ENCODE results near the gene LHX4.
A peak's percentile ranks its signal among the peaks of the same experiment; 100 is the strongest.

LHX4 gene

GRCh38 chr1:180247061-180247460 is 17.0 kb downstream of the LHX4 start:
- DNase-seq: no peak

GRCh38 chr1:180247580-180247979 is 17.5 kb downstream of the LHX4 start:
- no peak for DNase-seq

- no peak for DNase-seq
These were observed 18.1 kb downstream of the LHX4 start for GRCh38 chr1:180248176-180248575.

- peak; percentile 11 for DNase-seq
These were observed 18.9 kb downstream of the LHX4 start for GRCh38 chr1:180248731-180249681.

GRCh38 chr1:180249725-180250498 is 19.8 kb downstream of the LHX4 start:
- no peak for DNase-seq

GRCh38 chr1:180250499-180250770 is 20.4 kb downstream of the LHX4 start:
- DNase-seq: no peak

- DNase-seq: no peak
These were observed 20.9 kb downstream of the LHX4 start for GRCh38 chr1:180250883-180251509.

- DNase-seq: no peak
These were observed 21.7 kb downstream of the LHX4 start for GRCh38 chr1:180251526-180252305.

- DNase-seq: no peak
These were observed 22.8 kb downstream of the LHX4 start for GRCh38 chr1:180252638-180253536.

GRCh38 chr1:180253585-180254495 is 23.8 kb downstream of the LHX4 start:
- DNase-seq: no peak

GRCh38 chr1:180254496-180254819 is 24.4 kb downstream of the LHX4 start:
- no peak for DNase-seq

GRCh38 chr1:180254854-180255253 is 24.8 kb downstream of the LHX4 start:
- DNase-seq: no peak

GRCh38 chr1:180255536-180256340 is 25.7 kb downstream of the LHX4 start:
- DNase-seq: no peak

GRCh38 chr1:180256341-180257027 is 26.4 kb downstream of the LHX4 start:
- DNase-seq: no peak

GRCh38 chr1:180257028-180257386 is 26.9 kb downstream of the LHX4 start:
- DNase-seq: no peak

GRCh38 chr1:180257486-180257885 is 27.4 kb downstream of the LHX4 start:
- DNase-seq: no peak

- DNase-seq: no peak
These were observed 28.2 kb downstream of the LHX4 start for GRCh38 chr1:180258290-180258689.

- DNase-seq: no peak
These were observed 28.9 kb downstream of the LHX4 start for GRCh38 chr1:180258935-180259334.

Data from NCI-H2171 (cell line).